GM21737 (cell line): ENCODE results near the gene SMG6.

ENCODE experiments used
- ATAC-seq: cut with Tn5 transposase; IDR thresholded peaks from one replicate; pipeline ENCODE4 v1.9.1; 2021; ENCODE audit warnings: mild to moderate bottlenecking, moderate library complexity; ENCODE audit not compliant: unreplicated experiment

The SMG6 gene

GRCh38 chr17:2237521-2237921, 66.1 kb downstream of the SMG6 start:
- ATAC-seq: no peak

GRCh38 chr17:2235792-2236366, 67.7 kb downstream of the SMG6 start:
- no peak for ATAC-seq

- ATAC-seq: no peak
Measured at GRCh38 chr17:2235265-2235664, 68.3 kb downstream of the SMG6 start.

GRCh38 chr17:2233441-2233947, 70.1 kb downstream of the SMG6 start:
- no peak for ATAC-seq

- no peak for ATAC-seq
Measured at GRCh38 chr17:2232244-2232638, 71.3 kb downstream of the SMG6 start.

GRCh38 chr17:2230877-2231276, 72.7 kb downstream of the SMG6 start:
- no peak for ATAC-seq

DNA sequence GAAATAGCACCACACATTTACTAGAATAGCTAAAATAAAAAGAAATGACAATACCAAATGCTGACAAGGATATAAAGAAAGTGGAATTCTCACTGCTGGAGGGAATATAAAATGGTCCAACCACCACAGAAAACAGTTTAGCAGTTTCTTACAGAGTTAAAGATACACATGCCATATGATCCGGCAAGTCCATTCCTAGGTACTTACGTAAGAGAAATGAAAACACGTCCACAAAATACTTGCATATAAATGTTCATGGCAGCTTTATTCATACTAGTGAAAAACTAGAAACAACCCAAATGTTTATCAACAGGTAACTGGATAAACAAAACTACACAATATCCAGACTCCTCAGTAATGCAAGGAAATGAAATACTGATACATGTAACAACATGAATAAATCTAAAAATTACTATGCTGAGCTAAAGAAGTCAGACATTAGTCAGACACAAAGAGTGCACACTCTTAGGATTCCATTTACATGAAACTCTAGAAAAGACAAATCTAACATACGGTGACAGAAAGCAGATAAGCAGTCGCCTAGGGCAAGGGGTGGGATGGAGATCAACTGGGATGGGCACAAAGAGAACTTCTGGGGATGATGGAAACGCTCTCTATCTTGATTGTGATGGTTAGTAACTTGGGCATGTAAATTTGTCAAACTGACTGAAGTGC, 76.4 kb downstream of the SMG6 start:
- ATAC-seq: no peak

DNA sequence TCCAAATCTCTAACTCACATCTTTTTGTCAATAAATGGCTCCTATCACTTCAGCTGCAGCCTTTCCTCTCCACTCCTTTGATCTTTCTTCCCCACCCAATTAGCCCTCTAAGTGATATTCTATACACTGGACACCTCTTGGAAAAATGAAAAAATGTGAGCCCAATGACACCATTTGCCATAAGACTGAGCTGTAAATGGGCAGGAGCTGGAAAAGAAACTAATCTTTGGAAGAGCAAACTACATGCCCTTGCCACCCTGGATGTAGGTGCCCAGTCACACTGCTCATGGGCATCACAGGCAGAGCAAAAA, 80.0 kb downstream of the SMG6 start:
- no peak for ATAC-seq

DNA sequence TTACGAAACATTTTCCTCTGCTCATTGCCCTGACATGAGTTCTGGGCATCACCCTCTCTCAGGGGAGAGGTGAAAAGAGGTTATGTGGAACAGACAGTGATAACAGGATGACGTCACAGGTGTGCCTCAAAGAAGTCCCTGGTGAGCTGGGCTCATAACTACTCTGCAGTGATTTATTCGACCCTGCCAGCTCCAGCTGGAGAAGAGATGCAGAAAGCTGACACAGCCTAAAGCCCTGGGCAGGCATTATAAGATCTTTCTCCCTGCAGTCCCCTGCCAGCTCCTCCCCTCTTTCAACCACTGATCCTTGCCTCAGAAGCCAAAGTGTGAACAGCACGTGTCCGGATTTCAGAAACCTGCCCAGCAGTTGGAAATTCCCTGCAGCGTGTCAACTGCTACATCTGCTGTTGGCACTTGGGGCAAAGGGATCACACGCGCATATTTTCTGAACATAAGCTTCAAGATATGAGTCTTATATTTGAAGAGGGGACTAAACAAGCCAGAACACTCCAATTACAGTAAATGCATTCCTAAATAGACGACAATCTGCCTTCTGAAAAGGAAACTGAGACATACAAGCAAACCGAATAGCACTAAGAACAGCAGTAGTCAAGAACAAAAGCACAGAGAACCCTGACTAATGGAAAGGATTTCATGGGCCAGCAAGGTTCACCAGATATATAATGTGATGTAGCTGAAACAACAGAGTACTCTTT, 80.5 kb downstream of the SMG6 start:
- peak; percentile 51 for ATAC-seq

DNA sequence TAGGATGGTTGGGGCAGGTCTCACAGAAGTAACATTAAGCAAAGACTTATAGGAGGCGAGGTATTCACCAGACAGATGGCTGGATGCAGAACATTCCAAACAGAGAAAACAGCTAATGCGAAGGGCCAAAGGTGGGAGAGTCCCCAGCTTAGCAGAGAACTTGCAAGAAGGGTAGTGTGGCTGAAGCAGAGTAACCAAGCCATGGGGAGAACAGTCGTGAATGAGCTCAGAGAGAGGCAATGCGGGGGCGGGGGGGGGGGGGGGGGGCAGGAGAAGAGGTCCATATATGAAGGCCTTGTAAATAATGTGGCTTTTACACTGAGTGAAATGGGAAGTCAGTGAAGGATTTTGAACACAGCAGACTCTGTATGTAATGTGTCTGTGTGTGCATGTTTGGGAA, 81.3 kb downstream of the SMG6 start:
- ATAC-seq: no peak

DNA sequence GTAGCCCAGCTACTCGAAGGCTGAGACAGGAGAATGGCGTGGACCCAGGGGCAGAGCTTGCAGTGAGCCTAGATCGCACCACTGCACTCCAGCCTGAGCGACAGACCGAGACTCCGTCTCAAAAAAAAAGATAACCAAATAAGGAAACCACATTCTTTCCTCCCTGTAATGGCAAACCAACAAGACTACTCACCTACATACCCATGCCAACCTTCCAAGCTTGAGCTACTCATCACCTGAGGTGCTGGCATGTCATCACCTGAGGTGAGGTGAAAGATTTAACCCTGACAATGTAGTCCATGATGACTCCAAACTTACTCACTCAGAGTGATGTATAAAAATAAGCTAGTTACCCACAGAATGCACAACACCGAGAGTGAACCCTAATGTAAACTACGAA, 85.2 kb downstream of the SMG6 start:
- ATAC-seq: no peak

DNA sequence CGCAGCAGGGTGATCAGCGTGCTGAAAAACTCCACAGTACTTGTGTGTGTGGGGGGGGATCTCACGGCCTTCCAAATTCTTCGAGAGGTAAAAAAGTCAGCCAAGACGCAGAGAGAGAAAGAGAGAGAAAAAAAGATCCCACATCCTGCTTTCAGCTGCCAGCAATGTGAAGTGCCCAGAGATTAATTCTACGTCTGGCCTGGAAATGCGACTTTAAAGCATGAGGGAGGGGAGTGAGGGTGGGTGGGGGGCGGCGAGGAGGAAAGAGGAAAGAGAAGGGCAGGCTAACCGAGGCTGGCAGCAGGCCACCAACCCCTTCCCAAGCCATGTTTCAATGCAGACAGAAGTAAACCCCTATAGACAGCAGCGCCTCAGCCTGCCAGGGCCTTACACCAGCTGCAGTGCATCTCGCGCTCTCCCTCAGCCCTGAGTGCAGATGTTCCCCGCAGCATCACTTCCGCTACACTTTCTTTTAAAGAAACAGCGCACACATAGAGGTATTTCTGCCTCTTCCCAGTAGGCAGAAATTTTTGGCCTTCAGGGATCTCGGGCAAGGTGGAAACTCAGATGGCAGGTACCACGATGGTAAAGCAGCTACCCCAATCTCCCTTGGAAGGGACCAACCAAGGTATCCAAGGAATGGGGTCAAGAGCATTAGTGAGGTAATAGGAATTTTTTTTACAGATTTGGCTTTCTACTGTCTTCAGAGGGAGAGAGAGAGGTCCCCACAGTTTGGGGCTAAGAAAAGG, 87.8 kb downstream of the SMG6 start:
- ATAC-seq: peak; percentile 65

DNA sequence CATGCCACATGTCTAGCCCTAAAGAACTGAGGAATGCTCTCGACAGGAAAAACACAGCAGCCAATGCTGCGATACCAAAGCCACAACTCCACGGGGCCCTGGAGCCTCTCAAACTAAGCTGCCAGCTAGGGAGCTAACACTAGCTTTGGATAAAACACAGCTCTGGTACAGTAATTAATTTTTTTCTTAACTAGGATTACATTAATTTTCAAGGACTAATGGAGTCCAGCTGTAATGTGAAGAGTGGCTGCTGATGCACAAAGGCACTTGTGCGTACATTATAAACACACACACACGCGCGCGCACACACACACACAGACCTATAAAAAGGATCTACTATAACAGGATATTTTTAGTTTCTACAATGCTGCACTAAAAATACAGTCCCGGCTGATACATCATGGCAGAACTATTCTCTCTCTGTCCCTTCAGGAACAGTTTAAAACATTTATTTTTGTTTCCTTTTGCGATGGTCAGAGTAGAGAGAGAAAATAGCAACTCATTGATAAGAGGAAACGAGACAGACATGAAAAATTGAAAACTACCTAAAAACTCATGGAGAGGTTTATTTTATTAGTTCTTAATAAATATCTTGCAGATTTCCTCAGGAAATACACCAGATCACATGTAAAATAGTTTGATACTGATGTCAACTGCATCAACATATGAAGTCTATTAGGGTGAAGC, 88.5 kb downstream of the SMG6 start:
- ATAC-seq: no peak

- no peak for ATAC-seq
Measured at GRCh38 chr17:2214047-2214928, 89.3 kb downstream of the SMG6 start.

DNA sequence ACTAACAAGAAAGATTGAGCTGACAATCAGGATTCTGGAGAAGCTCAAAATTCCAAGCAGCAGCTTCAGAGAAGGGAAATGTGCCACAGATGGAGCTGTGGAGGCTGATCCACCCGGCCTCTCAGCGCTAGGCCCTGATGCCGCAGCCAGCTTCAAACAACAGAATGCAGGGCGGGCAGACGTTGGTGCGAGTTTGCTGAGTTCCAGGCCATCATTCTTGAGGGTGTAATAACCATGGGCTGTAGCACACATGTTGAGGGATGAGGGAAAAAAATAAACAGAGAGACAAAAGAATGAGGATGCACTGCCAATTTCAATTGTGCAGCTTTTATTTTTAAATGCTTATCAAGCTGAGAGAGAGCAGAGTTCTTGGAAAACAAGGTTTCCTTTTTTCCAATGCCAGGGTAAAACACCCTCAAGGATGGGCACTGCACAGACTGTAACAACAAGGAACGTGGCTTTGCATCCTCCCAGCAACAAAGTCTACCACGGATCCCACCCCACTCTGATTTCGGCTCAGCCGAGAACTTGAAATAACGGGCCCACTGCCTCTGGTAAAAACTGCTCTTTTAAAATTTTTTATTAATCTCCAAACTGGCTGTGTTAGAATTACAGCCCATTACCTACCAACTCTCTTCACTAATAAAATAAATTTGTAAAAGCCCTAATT, 90.2 kb downstream of the SMG6 start:
- no peak for ATAC-seq

DNA sequence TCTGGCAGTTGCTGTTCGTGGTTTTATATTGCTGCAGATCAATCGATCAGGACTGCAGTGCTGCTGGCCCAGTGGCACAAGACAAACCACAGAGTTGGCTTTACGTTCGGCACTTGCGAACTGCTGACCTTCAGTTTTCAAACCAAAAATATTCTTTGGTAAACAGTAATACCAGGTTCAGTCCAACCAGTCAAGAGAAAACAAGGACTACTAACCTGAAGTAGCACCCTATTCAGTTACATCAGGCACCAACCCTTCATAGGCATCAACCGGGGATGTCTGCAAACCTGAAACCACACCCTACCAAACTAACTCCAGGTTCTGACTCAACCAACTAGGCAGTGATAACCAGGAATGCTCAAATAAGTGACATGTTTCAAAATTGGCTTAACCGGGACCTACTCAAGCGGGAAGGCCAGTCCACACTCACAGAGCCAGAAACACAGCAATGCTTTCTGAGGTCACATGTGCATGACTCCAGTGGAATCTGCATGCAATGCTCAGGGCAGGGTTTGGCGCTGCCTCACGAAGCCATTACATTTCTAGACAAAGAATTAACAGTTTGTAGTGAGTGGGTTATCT, 91.1 kb downstream of the SMG6 start:
- ATAC-seq: no peak

GRCh38 chr17:2211661-2212399, 91.8 kb downstream of the SMG6 start:
- ATAC-seq: no peak

DNA sequence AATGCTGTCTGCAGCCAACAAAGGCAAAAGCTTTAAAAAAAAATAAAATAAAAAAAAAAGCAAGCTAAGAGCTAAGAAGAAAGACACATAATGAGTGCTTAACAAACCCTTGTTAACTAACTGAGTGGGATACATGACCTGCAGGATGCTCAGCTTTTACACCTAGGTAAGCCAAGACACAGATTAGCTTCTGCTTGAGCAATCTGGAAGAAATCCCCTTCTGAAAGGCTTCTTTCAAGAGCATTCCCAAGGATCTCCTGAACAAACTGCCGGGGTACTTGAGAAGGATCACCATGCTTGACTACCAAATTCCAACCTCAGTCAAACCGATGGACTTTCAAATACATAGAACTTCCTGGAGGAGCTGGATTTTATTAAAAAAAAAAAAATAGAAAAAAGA, 92.9 kb downstream of the SMG6 start:
- ATAC-seq: no peak
